DOHH2 (cell line): ENCODE results near the gene ITLN1.

ENCODE experiments used
- H3F3A ChIP-seq: fragments of 200-600 bp; sonication (generic), shearing (Covaris generic); 2 replicates; pipeline ENCODE4 v1.6.0; 2016; ENCODE audit warnings: antibody characterized with exemption, mild to moderate bottlenecking; ENCODE audit not compliant: control insufficient read depth, insufficient read depth
- H3K27ac ChIP-seq: fragments of 200-600 bp; sonication (generic); 2 replicates; pipeline ENCODE4 v1.5.1; 2014; ENCODE audit warnings: low read depth, mild to moderate bottlenecking, low read length, moderate library complexity
- H3K27me3 ChIP-seq: fragments of 200-600 bp; sonication (generic); 2 replicates; pipeline ENCODE4 v1.6.1; 2014; ENCODE audit warnings: mild to moderate bottlenecking, low read length, mixed read lengths; ENCODE audit not compliant: control insufficient read depth
- H3K36me3 ChIP-seq: fragments of 200-600 bp; sonication (generic); 2 replicates; pipeline ENCODE4 v1.6.1; 2014; ENCODE audit warnings: mild to moderate bottlenecking, low read length, moderate library complexity, mixed read lengths; ENCODE audit not compliant: control insufficient read depth
- H3K4me1 ChIP-seq: fragments of 200-600 bp; sonication (generic); 2 replicates; pipeline ENCODE4 v1.6.1; 2014; ENCODE audit warnings: mild to moderate bottlenecking, low read length, mixed read lengths; ENCODE audit not compliant: control insufficient read depth
- H3K4me2 ChIP-seq: fragments of 200-600 bp; sonication (generic); 2 replicates; pipeline ENCODE4 v1.6.0; 2014; ENCODE audit warnings: mild to moderate bottlenecking, low read length, moderate library complexity
- H3K4me3 ChIP-seq: fragments of 200-600 bp; sonication (generic); 2 replicates; pipeline ENCODE4 v1.5.1; 2014; ENCODE audit warnings: mild to moderate bottlenecking, low read length, mixed read lengths
- H3K79me2 ChIP-seq: fragments of 200-600 bp; sonication (generic); 2 replicates; pipeline ENCODE4 v1.6.1; 2014; ENCODE audit warnings: mild to moderate bottlenecking, low read length, mixed read lengths; ENCODE audit not compliant: control insufficient read depth
- H3K9me2 ChIP-seq: fragments of 200-600 bp; sonication (generic); replicated peaks from 2 replicates; pipeline ENCODE4 v1.6.1; 2014; ENCODE audit warnings: mild to moderate bottlenecking, low read length, mixed read lengths; ENCODE audit not compliant: control insufficient read depth
- H3K9me3 ChIP-seq: fragments of 200-600 bp; sonication (generic); 2 replicates; pipeline ENCODE4 v1.6.1; 2014; ENCODE audit warnings: antibody characterized with exemption, low read length, mixed read lengths; ENCODE audit not compliant: control insufficient read depth, insufficient read depth
- H4K20me1 ChIP-seq: fragments of 200-600 bp; sonication (generic); 2 replicates; pipeline ENCODE4 v1.6.0; 2014; ENCODE audit warnings: low read depth, mild to moderate bottlenecking, antibody characterized with exemption, low read length, moderate library complexity; ENCODE audit not compliant: control insufficient read depth, insufficient read depth
- CTCF ChIP-seq: fragments of 200-600 bp; sonication (generic); IDR thresholded peaks from one replicate; pipeline ENCODE4 v1.5.1; 2014; ENCODE audit warnings: antibody characterized with exemption, mild to moderate bottlenecking, low read depth, low read length; ENCODE audit not compliant: poor library complexity, severe bottlenecking
- EZH2phosphoT487 ChIP-seq: fragments of 200-600 bp; sonication (generic); IDR thresholded peaks from 2 replicates; pipeline ENCODE4 v1.6.1; 2017; ENCODE audit warnings: borderline replicate concordance, mild to moderate bottlenecking, antibody characterized with exemption, low read length, moderate library complexity, mixed read lengths

Gene ITLN1

DNA sequence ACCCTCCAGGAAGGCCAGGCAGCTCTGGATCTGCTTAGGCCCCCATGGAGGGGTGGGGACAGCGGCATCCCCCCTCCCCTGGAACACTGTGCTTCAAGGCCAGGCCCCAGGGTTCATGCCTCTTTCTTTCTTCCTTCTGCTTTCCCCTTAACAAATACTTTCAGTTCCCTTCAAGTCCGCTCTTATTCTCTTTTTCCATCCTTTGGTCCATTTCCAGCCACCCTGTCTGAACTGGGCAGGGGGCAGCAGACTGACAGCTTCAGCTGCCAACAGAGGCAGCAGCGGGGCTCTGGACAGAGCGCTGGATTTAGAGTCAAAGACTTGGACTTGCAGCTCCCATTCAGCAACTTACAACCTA lies 21.2 kb downstream of the ITLN1 start:
- no peak for TF ChIP-seq CTCF
- TF ChIP-seq EZH2phosphoT487: no peak

DNA sequence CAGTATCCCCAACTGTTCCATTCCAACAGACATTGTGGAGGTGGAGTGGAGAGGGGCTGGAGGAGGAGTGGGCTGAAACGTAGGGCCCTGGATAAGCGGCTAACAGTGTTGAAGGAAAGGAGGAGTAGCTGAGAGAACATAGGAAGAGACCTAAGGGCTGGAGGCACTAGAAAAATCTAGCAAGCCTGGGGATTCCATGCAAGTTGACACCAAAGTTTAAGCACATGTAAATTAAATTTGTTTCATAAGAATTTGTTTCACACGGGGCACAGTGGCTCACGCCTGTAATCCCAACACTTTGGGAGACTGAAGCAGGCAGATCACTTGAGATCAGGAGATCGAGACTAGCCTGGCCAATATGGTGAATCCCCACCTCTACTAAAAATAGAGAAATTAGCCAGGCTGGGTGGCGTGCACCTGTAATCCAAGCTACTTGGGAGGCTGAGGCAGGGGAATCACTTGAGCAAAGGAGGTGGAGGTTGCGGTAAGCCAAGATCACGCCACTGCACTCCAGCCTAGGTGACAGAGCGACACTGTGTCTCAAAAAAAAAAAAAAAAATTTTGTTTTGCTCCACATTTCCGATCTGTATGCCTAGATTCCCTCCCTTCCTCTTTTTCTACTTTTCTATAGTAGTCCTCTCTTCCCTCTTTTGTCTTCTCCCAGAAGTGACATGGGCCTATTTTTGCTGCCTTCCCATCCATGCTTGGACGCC lies 21.8 kb downstream of the ITLN1 start:
- Histone ChIP-seq H3K9me3 (no peaks in the 10 kb centered on the region), H3K79me2 (no peaks in the 10 kb centered on the region), H4K20me1 (no peaks in the 10 kb centered on the region), H3K4me1 (no peaks in the 10 kb centered on the region), H3K36me3 (no peaks in the 10 kb centered on the region), H3K4me2 (no peak overlapping the region), H3K27me3 (peaks cover 10% of the 10 kb centered on the region; the same call in 1 of the 2 replicates), H3F3A (no peaks in the 10 kb centered on the region), H3K4me3 (no peak overlapping the region), H3K9me2 (no peaks in the 10 kb centered on the region), H3K27ac (no peak overlapping the region)
- TF ChIP-seq CTCF (no peak), EZH2phosphoT487 (no peak)

More for the DNA sequence above, 21.2 kb downstream of the ITLN1 start:
- Histone ChIP-seq H3K79me2 (no peaks in the 10 kb centered on the region), H3K27me3 (peaks cover 10% of the 10 kb centered on the region; the same call in 1 of the 2 replicates), H3K36me3 (no peaks in the 10 kb centered on the region), H3K4me1 (no peaks in the 10 kb centered on the region), H3K4me3 (no peak overlapping the region), H3F3A (no peaks in the 10 kb centered on the region), H3K27ac (no peak overlapping the region), H4K20me1 (no peaks in the 10 kb centered on the region), H3K4me2 (no peak overlapping the region), H3K9me2 (no peaks in the 10 kb centered on the region), H3K9me3 (no peaks in the 10 kb centered on the region)

- Histone ChIP-seq H3K9me2 (no peaks in the 10 kb centered on the region), H3K4me3 (no peak within 1 kb of the TSS), H3K36me3 (no peaks in the 10 kb centered on the region), H3K4me2 (no peak within 1 kb of the TSS), H3K79me2 (no peaks in the 10 kb centered on the region), H3K27me3 (peaks cover 10% of the 10 kb centered on the region; the same call in 1 of the 2 replicates), H3K9me3 (no peaks in the 10 kb centered on the region), H4K20me1 (no peaks in the 10 kb centered on the region), H3K4me1 (no peaks in the 10 kb centered on the region), H3K27ac (no peak within 1 kb of the TSS), H3F3A (no peaks in the 10 kb centered on the region)
- TF ChIP-seq EZH2phosphoT487 (no peak), CTCF (no peak)
Observed at GRCh38 chr1:160862203-160863060, 22.5 kb downstream of the ITLN1 start, which contains the start of gene CD244. TSS of gene CD244 (minus strand) at chr1:160862887. CDS start at chr1:160862677, 210 bp downstream.
